Right lobe of liver (tissue), 4 donors: ENCODE results near the gene HSD17B12.

Experiments used
- POLR2A ChIP-seq: fragments of 450-650 bp; IDR thresholded peaks from one replicate; pipeline ENCODE4 v1.6.1; 2017; ENCODE audit warnings: antibody characterized with exemption, mild to moderate bottlenecking
- TF ChIP-seq, protein P1 (sequence below), 4 donors: fragments of 200-600 bp in 3 of 4; fragments of 450-650 bp in 1 of 4; IDR thresholded peaks; one replicate each; pipeline versions ENCODE4 v1.5.1 to v1.8.0; 2016 to 2022; ENCODE audit warnings: antibody characterized with exemption in 4 of 4, mild to moderate bottlenecking in 2 of 4
- donor health status: DM: no; HTN: no; CAD: no.
- donor health status: DM: no; HTN: no; CAD: no.
- donor health status: DM: no; HTN: yes; CAD: no.

DNA sequence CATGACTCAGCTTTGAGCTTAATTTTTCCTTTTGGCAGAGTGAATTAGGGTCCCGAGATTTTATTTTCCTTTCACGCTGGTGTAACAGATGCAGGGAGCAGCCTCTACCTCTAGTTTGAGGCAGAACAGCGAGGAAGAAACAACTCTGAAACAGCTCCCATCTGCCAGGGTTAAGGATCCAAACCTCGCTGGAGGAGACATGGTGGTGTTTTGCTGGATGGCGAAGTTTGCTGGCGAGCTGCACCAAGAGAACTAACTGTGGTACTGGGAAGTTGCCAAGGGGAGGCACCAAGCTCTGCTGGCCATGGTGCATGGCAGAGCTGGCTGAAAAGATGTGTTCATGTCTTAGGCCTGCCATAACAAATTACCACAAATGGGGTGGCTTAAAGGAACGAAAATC is 192.5 kb downstream of the HSD17B12 start:
- TF ChIP-seq, protein P1, sequence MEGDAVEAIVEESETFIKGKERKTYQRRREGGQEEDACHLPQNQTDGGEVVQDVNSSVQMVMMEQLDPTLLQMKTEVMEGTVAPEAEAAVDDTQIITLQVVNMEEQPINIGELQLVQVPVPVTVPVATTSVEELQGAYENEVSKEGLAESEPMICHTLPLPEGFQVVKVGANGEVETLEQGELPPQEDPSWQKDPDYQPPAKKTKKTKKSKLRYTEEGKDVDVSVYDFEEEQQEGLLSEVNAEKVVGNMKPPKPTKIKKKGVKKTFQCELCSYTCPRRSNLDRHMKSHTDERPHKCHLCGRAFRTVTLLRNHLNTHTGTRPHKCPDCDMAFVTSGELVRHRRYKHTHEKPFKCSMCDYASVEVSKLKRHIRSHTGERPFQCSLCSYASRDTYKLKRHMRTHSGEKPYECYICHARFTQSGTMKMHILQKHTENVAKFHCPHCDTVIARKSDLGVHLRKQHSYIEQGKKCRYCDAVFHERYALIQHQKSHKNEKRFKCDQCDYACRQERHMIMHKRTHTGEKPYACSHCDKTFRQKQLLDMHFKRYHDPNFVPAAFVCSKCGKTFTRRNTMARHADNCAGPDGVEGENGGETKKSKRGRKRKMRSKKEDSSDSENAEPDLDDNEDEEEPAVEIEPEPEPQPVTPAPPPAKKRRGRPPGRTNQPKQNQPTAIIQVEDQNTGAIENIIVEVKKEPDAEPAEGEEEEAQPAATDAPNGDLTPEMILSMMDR (IDR thresholded peaks at IDR 0.05): no peak
- TF ChIP-seq POLR2A: no peak
